Left renal pelvis (tissue), 4 donors: ENCODE data around the gene SLC38A9. TPM values are rescaled to one million over a fixed set of nuclear protein-coding genes. Genes with fewer than 3 reads are reported as not detected.

Experiments
- DNase-seq, 4 donors: peaks; one replicate each; pipeline ENCODE4 v3.0.0-alpha.2; 2013; ENCODE audit warnings: low read depth in 4 of 4, low spot score in 3 of 4
- polyA plus RNA-seq, 4 donors: library from polyadenylated mRNA; unstranded; fragments of 120-200 nt; gene quantifications; one replicate each; pipeline ENCODE4 v1.2.1, GENCODE V29; 2013; ENCODE audit not compliant: insufficient read length in 4 of 4

SLC38A9 gene
- polyA plus RNA-seq, 4 donors, result 19.5 to 31.6 (median 31.1) TPM

DNA sequence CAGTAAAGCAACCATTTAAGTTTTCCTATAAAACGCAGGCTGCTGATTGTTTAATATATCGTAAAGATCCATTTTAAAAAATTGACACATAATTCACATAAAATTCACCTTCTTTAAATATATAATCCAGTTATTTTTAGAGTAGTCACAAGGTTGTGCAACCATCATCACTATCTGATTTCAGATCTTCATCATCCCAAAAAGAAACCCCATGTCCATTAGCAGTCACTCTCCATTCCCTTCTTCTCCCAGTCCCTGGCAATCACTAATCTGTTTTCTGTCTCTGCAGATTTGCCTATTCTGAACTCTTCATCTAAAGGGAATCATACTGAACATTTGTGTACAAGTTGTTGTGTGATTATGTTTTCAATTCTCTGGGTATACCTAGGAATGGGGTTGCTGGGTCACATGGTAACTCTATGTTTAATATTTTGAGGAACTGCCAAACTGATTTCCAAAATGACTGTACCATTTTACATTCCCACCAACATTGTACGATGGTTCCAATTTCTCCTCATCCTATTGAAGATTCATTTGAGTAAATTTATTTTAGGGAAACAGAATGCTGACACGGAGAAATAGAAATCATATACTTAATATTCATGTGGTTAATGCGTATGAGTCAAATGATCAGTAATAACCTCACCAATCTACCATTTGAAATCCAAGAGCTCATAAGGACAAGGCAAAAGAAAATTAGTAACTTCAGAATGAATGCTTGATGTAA is 119.6 kb downstream of the SLC38A9 start:
- no peak for DNase-seq

- no peak for DNase-seq
These were observed 120.4 kb downstream of the SLC38A9 start for GRCh38 chr5:55591686-55592085.

DNA sequence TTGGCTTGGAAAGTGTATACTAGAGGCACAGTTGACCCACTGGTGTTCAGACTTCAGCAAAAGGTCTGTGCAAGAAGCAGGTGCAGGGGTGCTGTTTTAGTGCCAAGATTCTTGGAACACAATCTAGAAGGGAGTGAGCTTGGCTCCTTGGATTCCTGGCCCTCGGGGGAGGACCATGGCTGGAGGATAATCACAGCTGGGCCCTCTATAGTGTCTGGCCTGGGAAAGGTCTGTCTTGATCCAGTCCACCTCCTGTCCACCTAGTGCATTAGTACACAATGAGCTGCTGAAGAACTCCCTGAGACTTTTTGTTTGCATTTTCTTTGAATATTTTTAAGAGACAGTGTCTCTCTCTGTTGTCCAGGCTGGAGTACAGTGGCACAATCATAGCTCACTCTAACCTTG is 126.9 kb downstream of the SLC38A9 start:
- no peak for DNase-seq

- no peak for DNase-seq
These were observed 127.5 kb downstream of the SLC38A9 start for GRCh38 chr5:55584398-55585205.

- no peak for DNase-seq
These were observed 128.5 kb downstream of the SLC38A9 start for GRCh38 chr5:55583578-55583977.

DNA sequence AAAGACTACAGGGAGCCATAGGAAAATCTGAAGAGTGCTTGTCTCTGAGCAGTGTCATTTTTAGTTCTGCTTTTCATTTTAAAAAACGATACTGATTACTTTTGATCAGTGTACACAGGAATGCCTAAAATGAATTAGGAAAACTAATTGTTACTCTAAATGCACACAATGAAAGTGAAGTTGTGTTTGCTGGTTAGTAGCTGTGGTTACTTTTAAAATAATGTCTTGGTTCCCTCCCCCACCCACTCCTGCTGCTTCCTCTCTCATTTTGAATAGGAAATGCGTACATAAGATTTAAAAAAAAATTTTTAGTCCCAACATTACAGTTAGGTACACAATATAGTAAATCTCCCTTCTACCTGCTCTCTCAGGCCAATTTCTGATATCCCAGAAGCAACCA is 129.9 kb downstream of the SLC38A9 start:
- no peak for DNase-seq

DNA sequence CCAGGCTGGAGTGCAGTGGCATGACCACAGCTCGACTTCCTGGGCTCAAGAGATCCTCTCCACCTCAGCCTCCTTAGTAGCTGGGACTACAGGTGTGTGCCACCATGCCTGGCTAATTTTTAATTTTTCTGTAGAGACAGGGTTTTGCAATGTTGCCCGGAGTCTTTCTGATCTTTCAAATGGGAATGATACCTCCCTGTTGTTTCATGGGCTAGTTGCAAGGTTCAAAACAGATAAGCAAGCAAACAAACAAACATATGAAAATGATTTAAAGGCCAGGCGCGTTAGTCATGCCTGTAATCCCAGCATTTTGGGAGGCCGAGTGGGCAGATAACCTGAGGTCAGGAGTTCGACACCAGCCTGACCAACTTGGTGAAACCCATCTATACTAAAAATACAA is 132.1 kb downstream of the SLC38A9 start:
- no peak for DNase-seq

DNA sequence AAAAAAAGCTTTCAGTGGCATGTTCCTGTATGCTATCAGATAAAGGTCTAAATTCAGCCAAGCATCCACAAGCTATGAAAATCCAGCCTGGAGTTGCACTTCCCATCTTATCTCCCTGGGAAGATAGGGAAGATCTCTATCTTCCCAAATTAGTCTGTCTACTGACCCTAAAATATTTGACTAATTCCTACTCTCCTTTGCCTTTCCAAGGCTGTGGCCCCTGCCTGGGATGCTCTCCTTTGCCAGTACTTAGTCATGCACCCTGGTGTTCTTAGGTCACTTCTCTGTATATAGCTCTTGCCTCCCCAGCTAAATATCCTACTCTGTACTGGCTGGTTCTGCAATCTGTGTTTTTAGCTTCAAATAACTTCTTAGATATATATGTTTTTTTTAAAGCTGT is 133.4 kb downstream of the SLC38A9 start:
- DNase-seq, result no peak

DNA sequence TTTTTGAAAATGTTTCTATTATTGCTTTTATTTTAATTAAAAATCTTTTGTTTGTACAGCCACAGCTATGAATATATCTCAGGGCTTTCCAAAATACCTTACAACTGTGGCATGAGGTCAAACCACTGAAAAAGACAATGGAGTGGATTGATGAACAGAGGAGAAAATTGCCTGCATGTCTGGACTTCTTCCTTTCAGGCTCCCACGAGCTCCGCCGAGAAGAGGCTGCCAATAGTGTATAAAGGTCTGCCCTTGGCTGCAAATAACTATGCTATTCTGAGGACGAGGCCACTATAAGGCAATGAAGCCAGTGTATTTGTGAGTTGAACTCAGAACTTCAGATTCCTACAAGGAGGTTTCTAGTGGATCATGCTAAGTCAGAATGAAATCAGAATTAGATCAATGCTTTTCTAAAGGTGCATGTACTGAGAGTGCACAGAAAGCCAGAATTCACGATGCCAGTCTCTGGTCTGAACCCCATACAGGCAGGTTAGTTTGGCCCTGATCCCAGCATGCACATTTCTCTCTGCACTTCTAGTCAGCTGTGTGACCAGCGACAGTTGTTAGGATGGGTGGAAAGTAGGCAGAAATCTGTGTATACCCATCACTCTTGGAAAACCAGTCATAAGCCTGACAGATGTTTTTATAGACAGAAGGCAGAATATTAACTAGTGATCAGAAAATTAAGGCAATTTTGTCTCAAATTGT is 134.6 kb downstream of the SLC38A9 start:
- no peak for DNase-seq

GRCh38 chr5:55576661-55577060 is 135.5 kb downstream of the SLC38A9 start:
- no peak for DNase-seq

Other genes starting within 250 kb of the SLC38A9 start
- 100 to 1,000 TPM in 2 of 4 donors, 10 to 100 TPM in 2; 78.4 to 110 (median 99.2) TPM for gene PLPP1, start 177.4 kb downstream of the SLC38A9 start, polyA plus RNA-seq
- under 1 TPM in 1 of 4 donors, not detected in 3; 0.14 TPM for gene DDX4, start 25.7 kb upstream of the SLC38A9 start, polyA plus RNA-seq
- under 1 TPM in 3 of 4 donors, not detected in 1; 0.07 to 0.14 (median 0.14) TPM for gene IL31RA, start 139.0 kb upstream of the SLC38A9 start, polyA plus RNA-seq